Retinal pigment epithelial cell (primary cell): Measurements from ENCODE around the gene SLC22A31.

Experiments
- DNase-seq: peaks from one replicate; pipeline ENCODE4 v3.0.0-alpha.2; 2010; ENCODE audit warnings: low read depth
- H3K4me3 ChIP-seq: 2 replicates; pipeline ENCODE4 v1.5.1; 2011; ENCODE audit warnings: mild to moderate bottlenecking, low read length, control low read depth, moderate library complexity
- CTCF ChIP-seq: conservative IDR thresholded peaks from 2 replicates; pipeline ENCODE4 v1.5.1; 2011; ENCODE audit warnings: low read depth, low read length, control low read depth, inconsistent platforms

The SLC22A31 gene

GRCh38 chr16:89155184-89155679 lies 45.1 kb downstream of the SLC22A31 start:
- no peak for TF ChIP-seq CTCF
- H3K4me3 ChIP-seq: no peak overlapping the region
- DNase-seq: peak; percentile 11

DNA sequence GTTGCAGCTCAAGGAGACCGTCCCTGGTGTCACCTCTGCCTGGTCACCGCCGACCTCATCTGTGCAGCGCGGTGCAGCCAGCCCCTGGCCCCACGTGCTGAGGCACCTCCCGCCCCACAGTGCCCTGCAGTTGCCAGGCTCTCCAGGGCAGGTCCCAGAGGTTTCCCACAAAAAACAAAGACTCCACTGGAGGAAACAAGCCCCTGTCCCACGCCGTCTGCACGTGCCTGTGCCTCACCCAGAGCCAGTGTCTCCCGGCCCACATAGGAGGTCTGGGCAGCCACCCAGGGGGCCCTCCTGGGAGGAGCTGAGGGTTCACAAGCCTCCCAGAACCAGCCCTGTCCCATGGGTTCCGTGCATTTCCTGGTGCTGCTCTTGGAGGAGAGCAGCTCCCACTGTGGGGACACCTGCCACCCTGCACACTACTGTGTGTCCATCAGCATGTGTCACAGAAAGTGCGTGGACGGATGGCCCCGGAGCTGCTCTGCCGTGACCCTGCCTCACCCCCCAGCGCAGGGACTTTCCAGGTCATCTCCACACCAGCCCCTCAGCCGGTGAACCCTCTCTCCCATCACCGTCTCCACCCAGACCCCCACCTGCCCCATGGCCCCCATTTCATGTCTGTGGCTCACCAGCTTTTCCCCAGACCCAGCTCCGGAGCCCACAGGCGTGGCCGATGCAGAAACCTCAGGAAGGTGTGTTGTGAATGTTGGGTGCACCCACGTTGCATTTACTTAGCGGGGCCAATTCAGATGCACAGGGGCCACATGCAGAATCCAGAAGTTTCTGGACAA lies 45.8 kb downstream of the SLC22A31 start:
- no peak overlapping the region for H3K4me3 ChIP-seq
- no peak for TF ChIP-seq CTCF
- no peak for DNase-seq

DNA sequence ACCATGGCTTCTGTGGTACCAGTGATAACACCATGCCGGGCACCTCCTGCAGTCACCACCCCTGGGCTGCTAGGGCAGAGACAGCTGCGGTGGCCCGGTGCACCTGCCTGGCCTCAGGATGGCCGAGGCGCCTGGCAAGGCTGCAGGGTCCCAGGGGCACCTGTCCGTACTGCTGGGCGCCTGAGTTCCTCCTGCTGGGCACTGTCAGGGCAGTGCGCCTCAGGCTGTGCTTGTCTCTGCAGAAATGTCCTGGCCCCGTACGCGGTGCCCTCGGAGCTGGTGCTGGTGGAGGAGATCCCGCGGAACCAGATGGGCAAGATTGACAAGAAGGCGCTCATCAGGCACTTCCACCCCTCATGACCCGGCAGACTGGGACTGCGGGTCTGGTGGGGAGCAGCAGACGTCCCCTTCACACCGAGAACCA lies 46.5 kb downstream of the SLC22A31 start:
- H3K4me3 ChIP-seq: no peak overlapping the region
- DNase-seq: no peak
- TF ChIP-seq CTCF: no peak

DNA sequence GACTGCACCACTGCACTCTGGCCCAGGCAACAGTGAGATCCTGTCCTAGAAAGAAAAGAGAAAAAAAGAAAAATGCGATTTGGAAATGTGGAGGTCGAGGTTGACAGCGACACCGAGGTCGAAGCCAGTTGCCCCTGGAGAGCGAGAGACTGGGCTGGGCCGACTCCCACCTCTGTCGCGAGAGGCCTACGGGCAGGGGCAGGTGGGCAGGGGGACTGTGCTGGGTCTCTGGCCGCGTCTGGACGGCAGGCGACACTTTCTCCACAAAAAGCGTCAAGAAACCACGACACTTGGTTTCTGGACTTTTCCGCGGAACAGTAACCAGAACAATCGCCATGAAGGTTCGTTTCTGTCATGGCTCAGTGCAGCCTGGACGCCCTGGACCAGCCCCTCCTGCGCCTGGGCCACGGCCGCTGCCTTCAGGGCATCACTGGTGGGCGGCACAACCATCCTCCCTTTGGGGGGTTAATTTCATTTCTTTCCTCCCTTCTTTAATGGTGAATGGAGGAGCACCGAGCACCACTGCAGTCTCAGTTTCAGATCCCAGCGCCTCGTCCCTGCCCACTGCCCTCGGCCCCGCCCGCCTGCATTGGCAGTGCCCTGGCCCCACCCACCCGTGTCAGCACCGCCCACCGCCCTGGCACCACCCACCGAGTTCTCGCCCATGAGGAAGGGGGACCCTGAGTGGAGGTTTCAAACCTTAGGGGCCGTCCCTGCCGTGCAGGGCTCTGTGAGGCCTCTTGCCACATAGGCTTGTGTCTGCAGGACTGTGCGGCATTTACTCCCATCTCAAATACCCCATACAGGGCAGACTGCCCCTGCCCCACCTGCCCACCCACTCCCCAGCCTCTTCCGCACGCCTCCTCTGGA lies 47.3 kb downstream of the SLC22A31 start:
- TF ChIP-seq CTCF: no peak
- DNase-seq: no peak
- H3K4me3 ChIP-seq: no peak overlapping the region

DNA sequence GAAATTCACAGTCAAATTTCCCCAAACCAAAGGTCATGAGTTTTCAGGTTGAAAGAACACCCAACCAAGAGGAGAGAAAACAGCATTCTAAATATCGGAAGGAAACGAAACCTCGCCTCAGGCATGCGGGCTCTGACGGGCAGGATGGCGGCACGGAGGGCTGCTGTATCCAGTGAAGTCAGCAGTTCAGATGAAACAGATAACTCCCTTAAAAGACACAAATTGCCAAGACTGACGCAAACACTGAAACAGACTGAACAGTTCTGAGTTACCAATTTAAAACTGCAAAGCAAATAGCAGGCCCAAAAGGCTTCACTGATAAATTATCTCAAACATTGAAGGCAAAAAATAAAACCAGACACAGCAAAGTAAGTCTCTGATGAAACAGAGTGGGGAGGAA lies 49.4 kb downstream of the SLC22A31 start:
- no peak for DNase-seq

More for the DNA sequence above, 49.4 kb downstream of the SLC22A31 start:
- no peak for TF ChIP-seq CTCF
- no peak overlapping the region for H3K4me3 ChIP-seq
